Naive thymus-derived CD8-positive, alpha-beta T cell (primary cell): ENCODE data around the gene CCR2. TPM values are rescaled to one million over a fixed set of nuclear protein-coding genes. Genes with fewer than 3 reads are reported as not detected.
"Not testable (repeated sequence)": the region's sequence is repeated elsewhere in the genome, so short reads cannot be mapped to it uniquely, and the experiment has no call there.

ENCODE experiments used
- ATAC-seq, 2 donors: fragments of 150-1000 bp; cut with Tn5 transposase in 1 of 2; sonication (Bioruptor Pico), chemical (Tn5 transposase) in 1 of 2; 1 replicate in 1 of 2; 2 replicates in 1 of 2; pipeline ENCODE4 v1.10.0; 2021; ENCODE audit warnings: mild to moderate bottlenecking in 2 of 2, moderate library complexity in 2 of 2
- POLR2A ChIA-PET: fragments of 350-600 bp; sonication (Branson Sonifier 250); formaldehyde crosslinking; loops from one replicate; lab custom pipeline; 2021; ENCODE audit warnings: antibody characterized with exemption; lab: Charles Lee
- DNase-seq, 10 donors: peaks; one replicate each; pipeline versions ENCODE4 v3.0.0 to v3.0.0-alpha.2; 2020 to 2022
- H3K27ac Mint-ChIP-seq, 10 donors: one replicate each; pipeline ENCODE4 v1.8.0; 2020 to 2022; ENCODE audit warnings: mild to moderate bottlenecking in 10 of 10, mixed read lengths in 10 of 10, moderate library complexity in 4 of 10, inconsistent platforms in 1 of 10
- H3K27me3 Mint-ChIP-seq, 5 donors: one replicate each; pipeline ENCODE4 v1.8.0; 2021 to 2022; ENCODE audit warnings: mixed read lengths in 5 of 5
- H3K36me3 Mint-ChIP-seq, 3 donors: one replicate each; pipeline ENCODE4 v1.8.0; 2020 to 2022; ENCODE audit warnings: mixed read lengths in 3 of 3, mild to moderate bottlenecking in 2 of 3, inconsistent platforms in 1 of 3
- H3K4me1 Mint-ChIP-seq, 4 donors: one replicate each; pipeline ENCODE4 v1.8.0; 2021 to 2022; ENCODE audit warnings: mixed read lengths in 4 of 4
- H3K4me3 Mint-ChIP-seq, 10 donors: one replicate each; pipeline ENCODE4 v1.8.0; 2020 to 2022; ENCODE audit warnings: mild to moderate bottlenecking in 10 of 10, mixed read lengths in 10 of 10, moderate library complexity in 6 of 10, inconsistent platforms in 1 of 10
- H3K9me3 Mint-ChIP-seq, 9 donors: one replicate each; pipeline ENCODE4 v1.8.0; 2020 to 2022; ENCODE audit warnings: mixed read lengths in 9 of 9, mild to moderate bottlenecking in 3 of 9, inconsistent platforms in 1 of 9, moderate library complexity in 1 of 9
- polyA plus RNA-seq, 3 donors: library from polyadenylated mRNA; unstranded; fragments of 300-500 nt; fragmentation: Illumina TruSeq; gene quantifications; one replicate each; pipeline ENCODE4 v1.2.3, GENCODE V29; 2021
- total RNA-seq, 8 experiments: library from RNA in 2 of 8; stranded (reverse) in 2 of 8; gene quantifications; one replicate each; pipeline ENCODE4 v1.2.3 and lab custom pipeline; 2021 to 2026

The CCR2 gene
- total RNA-seq (under 1 TPM in 1 of 2 experiments, not detected in 1; 0.16 TPM), polyA plus RNA-seq (under 1 TPM in 2 of 3 donors, not detected in 1; 0.42 to 0.56 TPM), total RNA-seq (lab: John Stamatoyannopoulos, UW) (0 to 0.35 (median 0) reads per million in 6 experiments)

GRCh38 chr3:46353647-46354410 lies at the start of gene CCR2:
Gene CCR2, plus strand, starts transcription at chr3:46354111. Its CDS starts 3,417 bp downstream, at chr3:46357528.
- Mint-ChIP-seq H3K27ac (peak within 1 kb of the TSS in 6 of 10 donors; percentile 26 to 64 (median 48)), H3K9me3 (peaks cover 0 to 3% (median under 1%) of the 10 kb centered on the region in 9 donors), H3K4me1 (peaks cover 21 to 81% (median 60%) of the 10 kb centered on the region in 4 donors), H3K4me3 (peak within 1 kb of the TSS in 9 of 10 donors; percentile 4 to 67 (median 38)), H3K36me3 (no peaks in the 10 kb centered on the region), H3K27me3 (peaks cover 0 to 24% (median 4%) of the 10 kb centered on the region in 5 donors)
- POLR2A ChIA-PET, result no interaction called here
- DNase-seq, result peak in 1 of 10 donors; percentile 16
- ATAC-seq, result peak in 1 of 2 donors; percentile 54

- POLR2A ChIA-PET, result no interaction called here
- ATAC-seq, result no peak
- DNase-seq, result no peak
- no peaks in the 10 kb centered on the region for H3K36me3 Mint-ChIP-seq
- no peaks in the 10 kb centered on the region for H3K9me3 Mint-ChIP-seq
- peaks cover 0 to 4% (median 0%) of the 10 kb centered on the region in 5 donors for H3K27me3 Mint-ChIP-seq
- H3K4me3 Mint-ChIP-seq, result no peak overlapping the region
- no peak overlapping the region for H3K27ac Mint-ChIP-seq
- H3K4me1 Mint-ChIP-seq, result peaks cover 16 to 30% (median 28%) of the 10 kb centered on the region in 4 donors
These were observed 49.2 kb upstream of the CCR2 start for GRCh38 chr3:46304739-46305138.

GRCh38 chr3:46312991-46313390 lies 40.9 kb upstream of the CCR2 start:
- Mint-ChIP-seq H3K4me1 (peaks cover 0 to 30% (median 0%) of the 10 kb centered on the region in 4 donors), H3K36me3 (peaks cover 0 to 6% (median 5%) of the 10 kb centered on the region in 3 donors), H3K9me3 (peaks cover 0 to 10% (median 5%) of the 10 kb centered on the region in 9 donors), H3K27me3 (peaks cover 0 to 4% (median 0%) of the 10 kb centered on the region in 5 donors), H3K4me3 (no peak overlapping the region), H3K27ac (no peak overlapping the region)
- DNase-seq, result no peak
- POLR2A ChIA-PET, result no interaction called here
- ATAC-seq, result no peak

- ATAC-seq (no peak), DNase-seq (no peak)
- POLR2A ChIA-PET, result no interaction called here
- Mint-ChIP-seq H3K27me3 (peaks cover 0 to 1% (median 0%) of the 10 kb centered on the region in 5 donors), H3K36me3 (peaks cover 0 to 6% (median 5%) of the 10 kb centered on the region in 3 donors), H3K9me3 (peaks cover 0 to 15% (median 5%) of the 10 kb centered on the region in 9 donors), H3K4me1 (peaks cover 0 to 30% (median 0%) of the 10 kb centered on the region in 4 donors), H3K27ac (no peak overlapping the region), H3K4me3 (no peak overlapping the region)
These were observed 39.4 kb upstream of the CCR2 start for GRCh38 chr3:46314517-46314916.

- POLR2A ChIA-PET, result no interaction called here
- ATAC-seq, result no peak
These were observed 37.7 kb upstream of the CCR2 start for GRCh38 chr3:46316206-46316605.

GRCh38 chr3:46318207-46318927 lies 35.5 kb upstream of the CCR2 start:
- peaks cover 0 to 1% (median 0%) of the 10 kb centered on the region in 5 donors for H3K27me3 Mint-ChIP-seq
- no peak overlapping the region for H3K4me3 Mint-ChIP-seq
- DNase-seq (no peak), ATAC-seq (no peak)
- peaks cover 0 to 54% (median 0%) of the 10 kb centered on the region in 4 donors for H3K4me1 Mint-ChIP-seq
- peaks cover 0 to 18% (median 5%) of the 10 kb centered on the region in 9 donors for H3K9me3 Mint-ChIP-seq
- peaks cover 0 to 6% (median 5%) of the 10 kb centered on the region in 3 donors for H3K36me3 Mint-ChIP-seq
- H3K27ac Mint-ChIP-seq, result no peak overlapping the region
- POLR2A ChIA-PET, result no interaction called here

More at GRCh38 chr3:46316206-46316605, 37.7 kb upstream of the CCR2 start:
- Mint-ChIP-seq H3K27ac (no peak overlapping the region), H3K4me3 (no peak overlapping the region), H3K27me3 (peaks cover 0 to 1% (median 0%) of the 10 kb centered on the region in 5 donors), H3K36me3 (peaks cover 0 to 6% (median 5%) of the 10 kb centered on the region in 3 donors), H3K9me3 (peaks cover 0 to 15% (median 5%) of the 10 kb centered on the region in 9 donors), H3K4me1 (peaks cover 0 to 39% (median 0%) of the 10 kb centered on the region in 4 donors)
- DNase-seq, result no peak

- H3K27ac Mint-ChIP-seq, result peak overlapping the region in 1 of 10 donors; percentile 27
- H3K9me3 Mint-ChIP-seq, result peaks cover 0 to 21% (median 5%) of the 10 kb centered on the region in 9 donors
- POLR2A ChIA-PET, result no interaction called here
- peaks cover 0 to 38% (median 2%) of the 10 kb centered on the region in 4 donors for H3K4me1 Mint-ChIP-seq
- peaks cover 0 to 5% (median 0%) of the 10 kb centered on the region in 3 donors for H3K36me3 Mint-ChIP-seq
- ATAC-seq (no peak), DNase-seq (no peak)
- H3K27me3 Mint-ChIP-seq, result peaks cover 0 to 1% (median 0%) of the 10 kb centered on the region in 5 donors
- H3K4me3 Mint-ChIP-seq, result peak overlapping the region in 1 of 10 donors; percentile 61
These were observed 32.3 kb upstream of the CCR2 start for GRCh38 chr3:46321461-46322104.

GRCh38 chr3:46324036-46324435 lies 29.9 kb upstream of the CCR2 start:
- POLR2A ChIA-PET, result no interaction called here
- Mint-ChIP-seq H3K27ac (no peak overlapping the region), H3K4me3 (no peak overlapping the region), H3K4me1 (peaks cover 0 to 34% (median 2%) of the 10 kb centered on the region in 4 donors), H3K27me3 (no peaks in the 10 kb centered on the region), H3K9me3 (peaks cover 0 to 6% (median 0%) of the 10 kb centered on the region in 9 donors), H3K36me3 (no peaks in the 10 kb centered on the region)
- ATAC-seq (no peak), DNase-seq (no peak)

- DNase-seq (no peak), ATAC-seq (no peak)
- Mint-ChIP-seq H3K36me3 (no peaks in the 10 kb centered on the region), H3K27ac (no peak overlapping the region), H3K9me3 (peaks cover 0 to 6% (median 0%) of the 10 kb centered on the region in 9 donors), H3K4me1 (peaks cover 0 to 27% (median 2%) of the 10 kb centered on the region in 4 donors), H3K27me3 (no peaks in the 10 kb centered on the region), H3K4me3 (no peak overlapping the region)
- POLR2A ChIA-PET, result no interaction called here
These were observed 28.1 kb upstream of the CCR2 start for GRCh38 chr3:46325645-46326300.

- H3K27ac Mint-ChIP-seq, ATAC-seq, POLR2A ChIA-PET, H3K27me3 Mint-ChIP-seq, H3K4me1 Mint-ChIP-seq, H3K9me3 Mint-ChIP-seq, H3K4me3 Mint-ChIP-seq, H3K36me3 Mint-ChIP-seq, DNase-seq: not testable (repeated sequence)
These were observed 23.2 kb upstream of the CCR2 start for GRCh38 chr3:46330676-46331075.

GRCh38 chr3:46334741-46335478 lies 19.0 kb upstream of the CCR2 start:
- H3K36me3 Mint-ChIP-seq, result peaks cover 0 to 19% (median 15%) of the 10 kb centered on the region in 3 donors
- DNase-seq (no peak), ATAC-seq (no peak)
- POLR2A ChIA-PET, result no interaction called here
- peaks cover 0 to 29% (median 20%) of the 10 kb centered on the region in 9 donors for H3K9me3 Mint-ChIP-seq
- peak overlapping the region in 1 of 10 donors; percentile 28 for H3K27ac Mint-ChIP-seq
- H3K4me3 Mint-ChIP-seq, result no peak overlapping the region
- peaks cover 0 to 5% (median 0%) of the 10 kb centered on the region in 4 donors for H3K4me1 Mint-ChIP-seq
- H3K27me3 Mint-ChIP-seq, result peaks cover 0 to 5% (median 0%) of the 10 kb centered on the region in 5 donors
